Fibroblast of skin of abdomen (primary cell): ENCODE data around the gene TMEM138. TPM values are rescaled to one million over a fixed set of nuclear protein-coding genes. Genes with fewer than 3 reads are reported as not detected.

Experiments used
- DNase-seq: peaks from one replicate; pipeline ENCODE4 v3.0.0-alpha.2; 2013
- polyA plus RNA-seq, 2 experiments: library from polyadenylated mRNA; unstranded; fragments of 120-200 nt; gene quantifications; one replicate each; pipeline ENCODE4 v1.2.1, GENCODE V29; 2013; ENCODE audit not compliant: insufficient read length in 2 of 2

The TMEM138 gene
- 46.5 TPM for polyA plus RNA-seq (2013, experiment 1 of 2; ENCODE audit: insufficient read length)
- polyA plus RNA-seq (2013, experiment 2 of 2; ENCODE audit: insufficient read length): 43.0 TPM

GRCh38 chr11:61361741-61362541 is at the start of gene TMEM138, which contains the start of gene CYB561A3:
Gene TMEM138, plus strand, starts transcription at chr11:61362374. Its CDS starts 2,017 bp downstream, at chr11:61364391.
Gene CYB561A3, minus strand, starts transcription at chr11:61361882. Its CDS starts 5,169 bp downstream, at chr11:61356713.
- DNase-seq: peak; percentile 93

- no peak for DNase-seq
Measured at GRCh38 chr11:61315260-61315659, 46.9 kb upstream of the TMEM138 start.

- no peak for DNase-seq
Measured at GRCh38 chr11:61325649-61326414, 36.3 kb upstream of the TMEM138 start.

- DNase-seq: peak; percentile 41
Measured at GRCh38 chr11:61327669-61328071, 34.5 kb upstream of the TMEM138 start.

- DNase-seq: no peak
Measured at GRCh38 chr11:61328351-61328750, 33.8 kb upstream of the TMEM138 start.

GRCh38 chr11:61329871-61330270 is 32.3 kb upstream of the TMEM138 start:
- no peak for DNase-seq

GRCh38 chr11:61331651-61332050 is 30.5 kb upstream of the TMEM138 start:
- DNase-seq: no peak

- DNase-seq: peak; percentile 20
Measured at GRCh38 chr11:61332281-61332796, 29.8 kb upstream of the TMEM138 start.

- DNase-seq: peak; percentile 93
Measured at GRCh38 chr11:61332797-61333549, 29.2 kb upstream of the TMEM138 start, which contains the start of the genes DDB1 and TKFC. Gene DDB1, minus strand, starts transcription at chr11:61333105. Its CDS starts 137 bp downstream, at chr11:61332968. Gene TKFC, plus strand, starts transcription at chr11:61333228. Its CDS starts 1,501 bp downstream, at chr11:61334729.

- DNase-seq: no peak
Measured at GRCh38 chr11:61333550-61334433, 28.4 kb upstream of the TMEM138 start.

- peak; percentile 25 for DNase-seq
Measured at GRCh38 chr11:61334434-61335354, 27.5 kb upstream of the TMEM138 start.

- DNase-seq: no peak
Measured at GRCh38 chr11:61335355-61335710, 26.8 kb upstream of the TMEM138 start.

- DNase-seq: peak; percentile 69
Measured at GRCh38 chr11:61336171-61336935, 25.8 kb upstream of the TMEM138 start.

- DNase-seq: no peak
Measured at GRCh38 chr11:61337706-61338470, 24.3 kb upstream of the TMEM138 start.

- DNase-seq: no peak
Measured at GRCh38 chr11:61338783-61339489, 23.2 kb upstream of the TMEM138 start.

- no peak for DNase-seq
Measured at GRCh38 chr11:61339490-61339878, 22.7 kb upstream of the TMEM138 start.

GRCh38 chr11:61340979-61341378 is 21.2 kb upstream of the TMEM138 start:
- DNase-seq: no peak

GRCh38 chr11:61341706-61342105 is 20.5 kb upstream of the TMEM138 start:
- no peak for DNase-seq
